Activated naive CD8-positive, alpha-beta T cell (primary cell): ENCODE data around the gene SMARCD1.

ENCODE experiments used
- H3K27ac Mint-ChIP-seq: one replicate; pipeline ENCODE4 v1.8.0; 2021; ENCODE audit warnings: mixed read lengths
- H3K27me3 Mint-ChIP-seq: one replicate; pipeline ENCODE4 v1.8.0; 2021; ENCODE audit warnings: mixed read lengths
- H3K36me3 Mint-ChIP-seq: one replicate; pipeline ENCODE4 v1.8.0; 2021; ENCODE audit warnings: mixed read lengths
- H3K4me1 Mint-ChIP-seq: one replicate; pipeline ENCODE4 v1.8.0; 2021; ENCODE audit warnings: low read depth, mixed read lengths
- H3K4me3 Mint-ChIP-seq: one replicate; pipeline ENCODE4 v1.8.0; 2021; ENCODE audit warnings: mild to moderate bottlenecking, mixed read lengths
- H3K9me3 Mint-ChIP-seq: one replicate; pipeline ENCODE4 v1.8.0; 2021; ENCODE audit warnings: low read depth, mixed read lengths

Gene SMARCD1

GRCh38 chr12:50084775-50085614 is at the start of gene SMARCD1:
SMARCD1 (plus strand) TSS chr12:50085342; CDS start chr12:50085370, 28 bp downstream.
- peak within 1 kb of the TSS; percentile 97 for H3K27ac Mint-ChIP-seq
- peaks cover 37% of the 10 kb centered on the region for H3K4me1 Mint-ChIP-seq
- no peaks in the 10 kb centered on the region for H3K9me3 Mint-ChIP-seq
- H3K27me3 Mint-ChIP-seq = no peaks in the 10 kb centered on the region
- peaks cover 3% of the 10 kb centered on the region for H3K36me3 Mint-ChIP-seq
- peak within 1 kb of the TSS; percentile 92 for H3K4me3 Mint-ChIP-seq

DNA sequence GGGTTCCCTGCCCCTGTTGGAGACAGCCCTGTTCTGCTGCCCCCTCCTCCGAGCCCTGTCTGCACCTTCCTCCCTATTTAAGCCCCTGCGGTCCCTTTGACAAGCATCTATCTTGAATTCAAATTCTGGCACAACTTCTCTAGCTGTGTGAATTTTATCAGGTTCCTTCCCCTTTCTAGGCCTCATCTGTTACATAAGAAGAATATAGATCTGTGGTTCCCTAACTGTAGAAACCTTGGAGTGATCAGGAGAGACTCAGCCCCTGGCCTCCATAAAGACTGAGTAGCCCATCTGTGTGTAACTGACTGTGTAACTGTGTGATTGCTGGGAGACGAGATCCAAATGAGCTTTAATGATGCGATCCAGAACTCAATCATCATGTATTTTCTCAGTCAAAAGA is 46.8 kb upstream of the SMARCD1 start:
- peaks cover 5% of the 10 kb centered on the region for H3K27me3 Mint-ChIP-seq
- peaks cover 11% of the 10 kb centered on the region for H3K4me1 Mint-ChIP-seq
- no peaks in the 10 kb centered on the region for H3K36me3 Mint-ChIP-seq
- no peak overlapping the region for H3K27ac Mint-ChIP-seq
- H3K9me3 Mint-ChIP-seq = no peaks in the 10 kb centered on the region
- no peak overlapping the region for H3K4me3 Mint-ChIP-seq

DNA sequence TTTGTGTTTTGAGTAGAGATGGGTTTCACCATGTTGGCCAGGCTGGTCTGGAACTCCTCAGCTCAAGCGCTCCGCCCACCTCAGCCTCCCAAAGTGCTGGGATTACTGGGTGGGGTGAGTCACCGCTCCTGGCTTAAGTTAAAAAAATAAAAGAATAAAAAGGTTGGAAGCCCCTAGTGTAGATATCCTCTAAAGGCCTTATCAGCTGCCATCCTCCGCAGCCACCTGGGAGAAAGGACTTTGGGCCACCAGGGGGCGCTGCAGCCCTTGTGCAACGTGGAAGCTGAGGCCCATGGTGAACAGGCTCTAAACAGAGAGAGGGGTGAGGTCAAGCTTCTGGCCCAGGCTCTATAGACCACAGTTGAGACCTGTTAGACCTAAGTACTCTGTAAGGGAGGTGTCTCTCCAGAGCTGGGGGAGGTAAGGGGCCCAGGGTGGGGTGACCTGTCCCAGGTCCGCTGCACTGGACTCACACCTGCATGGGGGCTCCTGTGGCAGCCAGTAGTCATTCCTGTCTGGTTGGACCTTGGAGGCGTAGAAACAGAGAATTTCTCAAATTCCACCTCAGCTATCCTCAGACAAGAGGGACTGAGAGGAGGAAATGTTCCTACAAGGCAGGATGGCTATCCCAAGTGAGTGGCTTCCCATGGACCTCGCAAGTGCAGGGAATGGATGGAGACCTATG is 45.8 kb upstream of the SMARCD1 start:
- Mint-ChIP-seq H3K4me3 (no peak overlapping the region), H3K27me3 (peaks cover 5% of the 10 kb centered on the region), H3K9me3 (no peaks in the 10 kb centered on the region), H3K4me1 (peaks cover 20% of the 10 kb centered on the region), H3K27ac (no peak overlapping the region), H3K36me3 (no peaks in the 10 kb centered on the region)

DNA sequence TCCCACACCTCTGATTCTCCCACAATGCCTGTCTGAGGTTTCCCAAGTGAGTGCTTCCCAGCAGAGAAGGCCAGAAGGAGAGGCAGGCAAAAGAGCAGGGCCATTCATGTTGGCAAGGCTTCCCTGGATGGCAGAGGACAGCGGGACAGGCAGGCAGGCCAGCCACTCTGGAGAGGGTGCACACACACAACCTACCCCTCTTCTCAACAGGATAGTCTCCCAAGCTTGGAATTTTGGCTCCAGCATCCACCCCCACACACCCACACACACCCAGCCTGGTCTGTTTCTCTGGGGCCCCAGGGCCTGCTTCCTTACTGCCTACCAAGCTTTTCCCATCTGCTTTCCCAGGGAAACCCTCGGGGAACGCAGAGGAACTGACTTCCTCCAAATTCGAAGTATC is 44.5 kb upstream of the SMARCD1 start:
- no peaks in the 10 kb centered on the region for H3K36me3 Mint-ChIP-seq
- H3K9me3 Mint-ChIP-seq = no peaks in the 10 kb centered on the region
- H3K4me3 Mint-ChIP-seq = no peak overlapping the region
- peaks cover 20% of the 10 kb centered on the region for H3K4me1 Mint-ChIP-seq
- no peak overlapping the region for H3K27ac Mint-ChIP-seq
- H3K27me3 Mint-ChIP-seq = peaks cover 2% of the 10 kb centered on the region

GRCh38 chr12:50041062-50041860 is 43.9 kb upstream of the SMARCD1 start:
- Mint-ChIP-seq H3K4me1 (peaks cover 20% of the 10 kb centered on the region), H3K27me3 (peaks cover under 1% of the 10 kb centered on the region), H3K9me3 (no peaks in the 10 kb centered on the region), H3K36me3 (no peaks in the 10 kb centered on the region), H3K4me3 (no peak overlapping the region), H3K27ac (no peak overlapping the region)

DNA sequence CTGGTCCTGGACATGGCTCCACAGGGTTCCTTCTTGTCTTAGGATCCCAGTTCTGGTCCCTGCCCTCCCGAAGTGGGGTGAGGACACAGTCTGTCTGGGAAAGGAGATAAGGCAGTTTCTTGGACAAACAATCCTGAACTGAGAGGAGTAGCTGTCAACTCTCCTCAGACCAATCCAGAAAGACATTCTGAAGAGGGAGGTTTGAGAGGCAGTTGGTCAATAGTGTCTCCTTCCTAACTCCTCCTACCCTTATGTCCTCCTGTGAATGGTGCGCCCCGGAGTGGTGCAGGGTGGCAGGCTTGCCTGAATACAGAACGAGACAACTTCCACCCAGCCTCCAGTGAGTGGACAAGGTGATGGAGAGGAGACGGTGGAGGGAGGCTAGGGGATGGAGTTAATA is 43.2 kb upstream of the SMARCD1 start:
- H3K27ac Mint-ChIP-seq = no peak overlapping the region
- H3K4me1 Mint-ChIP-seq = peaks cover 20% of the 10 kb centered on the region
- H3K27me3 Mint-ChIP-seq = no peaks in the 10 kb centered on the region
- no peaks in the 10 kb centered on the region for H3K9me3 Mint-ChIP-seq
- H3K36me3 Mint-ChIP-seq = no peaks in the 10 kb centered on the region
- no peak overlapping the region for H3K4me3 Mint-ChIP-seq

GRCh38 chr12:50042693-50043092 is 42.4 kb upstream of the SMARCD1 start:
- Mint-ChIP-seq H3K9me3 (no peaks in the 10 kb centered on the region), H3K27me3 (no peaks in the 10 kb centered on the region), H3K4me3 (no peak overlapping the region), H3K36me3 (no peaks in the 10 kb centered on the region), H3K4me1 (peaks cover 20% of the 10 kb centered on the region), H3K27ac (no peak overlapping the region)

- H3K27ac Mint-ChIP-seq = peak overlapping the region; percentile 85
- peak overlapping the region; percentile 8 for H3K4me3 Mint-ChIP-seq
- no peaks in the 10 kb centered on the region for H3K27me3 Mint-ChIP-seq
- peaks cover 20% of the 10 kb centered on the region for H3K4me1 Mint-ChIP-seq
- H3K9me3 Mint-ChIP-seq = no peaks in the 10 kb centered on the region
- H3K36me3 Mint-ChIP-seq = no peaks in the 10 kb centered on the region
Observed at GRCh38 chr12:50043308-50043707, 41.8 kb upstream of the SMARCD1 start.

GRCh38 chr12:50043854-50044253 is 41.3 kb upstream of the SMARCD1 start:
- Mint-ChIP-seq H3K9me3 (no peaks in the 10 kb centered on the region), H3K27me3 (no peaks in the 10 kb centered on the region), H3K4me3 (peak overlapping the region; percentile 27), H3K27ac (peak overlapping the region; percentile 85), H3K36me3 (no peaks in the 10 kb centered on the region), H3K4me1 (peaks cover 20% of the 10 kb centered on the region)

GRCh38 chr12:50047693-50048250 is 37.4 kb upstream of the SMARCD1 start:
- Mint-ChIP-seq H3K27ac (no peak overlapping the region), H3K9me3 (no peaks in the 10 kb centered on the region), H3K36me3 (peaks cover 3% of the 10 kb centered on the region), H3K4me1 (peaks cover 18% of the 10 kb centered on the region), H3K4me3 (no peak overlapping the region), H3K27me3 (peaks cover 20% of the 10 kb centered on the region)

- Mint-ChIP-seq H3K9me3 (no peaks in the 10 kb centered on the region), H3K27ac (no peak overlapping the region), H3K4me3 (no peak overlapping the region), H3K27me3 (peaks cover 23% of the 10 kb centered on the region), H3K36me3 (peaks cover 3% of the 10 kb centered on the region), H3K4me1 (peaks cover 6% of the 10 kb centered on the region)
Observed at GRCh38 chr12:50049254-50050118, 35.7 kb upstream of the SMARCD1 start.

GRCh38 chr12:50050119-50050385 is 35.1 kb upstream of the SMARCD1 start:
- H3K36me3 Mint-ChIP-seq = peaks cover 3% of the 10 kb centered on the region
- H3K27me3 Mint-ChIP-seq = peaks cover 23% of the 10 kb centered on the region
- peaks cover 6% of the 10 kb centered on the region for H3K4me1 Mint-ChIP-seq
- no peak overlapping the region for H3K4me3 Mint-ChIP-seq
- no peak overlapping the region for H3K27ac Mint-ChIP-seq
- no peaks in the 10 kb centered on the region for H3K9me3 Mint-ChIP-seq

DNA sequence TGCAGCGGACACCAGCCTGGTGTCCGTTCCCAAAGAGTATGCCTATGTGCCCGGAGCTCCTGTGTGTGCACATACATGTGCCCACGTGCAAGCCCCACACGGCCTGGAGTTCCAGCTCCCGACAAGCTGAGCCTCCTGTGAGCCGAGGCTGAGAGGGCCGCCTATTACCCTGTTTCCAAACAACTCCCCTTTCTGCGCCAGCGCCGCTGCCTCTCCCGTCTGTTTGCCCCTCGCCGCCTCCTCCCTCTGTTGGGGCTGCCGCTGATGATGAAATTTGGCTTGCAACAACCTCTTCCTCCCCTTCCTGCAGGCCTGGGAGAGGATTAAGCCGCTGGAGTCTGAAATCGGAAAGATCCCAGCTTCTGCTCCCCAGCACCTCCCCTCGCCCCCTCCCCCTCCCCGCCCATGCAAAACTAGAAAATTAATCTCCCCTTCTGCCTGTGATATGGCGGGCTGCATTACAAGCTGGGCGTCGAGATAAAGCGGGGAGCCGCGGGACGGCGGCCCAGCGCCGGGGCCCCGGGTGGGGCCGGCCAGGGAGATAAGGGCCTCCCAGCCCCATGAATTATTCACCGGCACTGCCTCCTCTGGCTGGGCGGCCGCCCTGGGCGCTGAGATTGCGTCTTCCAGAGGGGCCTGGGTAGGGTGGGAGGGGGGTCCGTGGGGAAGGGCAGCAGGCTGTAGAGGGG is 34.6 kb upstream of the SMARCD1 start:
- Mint-ChIP-seq H3K27ac (no peak overlapping the region), H3K27me3 (peaks cover 23% of the 10 kb centered on the region), H3K4me3 (no peak overlapping the region), H3K9me3 (no peaks in the 10 kb centered on the region), H3K4me1 (peaks cover 7% of the 10 kb centered on the region), H3K36me3 (peaks cover 3% of the 10 kb centered on the region)
